ENCODE measurements around the gene INTS13. TPM values are rescaled to one million over a fixed set of nuclear protein-coding genes. Genes with fewer than 3 reads are reported as not detected.
"Not testable (repeated sequence)": the region's sequence is repeated elsewhere in the genome, so short reads cannot be mapped to it uniquely, and the experiment has no call there.

INTS13 gene
- polyA plus RNA-seq, 1 donor, result 23.9 TPM

DNA sequence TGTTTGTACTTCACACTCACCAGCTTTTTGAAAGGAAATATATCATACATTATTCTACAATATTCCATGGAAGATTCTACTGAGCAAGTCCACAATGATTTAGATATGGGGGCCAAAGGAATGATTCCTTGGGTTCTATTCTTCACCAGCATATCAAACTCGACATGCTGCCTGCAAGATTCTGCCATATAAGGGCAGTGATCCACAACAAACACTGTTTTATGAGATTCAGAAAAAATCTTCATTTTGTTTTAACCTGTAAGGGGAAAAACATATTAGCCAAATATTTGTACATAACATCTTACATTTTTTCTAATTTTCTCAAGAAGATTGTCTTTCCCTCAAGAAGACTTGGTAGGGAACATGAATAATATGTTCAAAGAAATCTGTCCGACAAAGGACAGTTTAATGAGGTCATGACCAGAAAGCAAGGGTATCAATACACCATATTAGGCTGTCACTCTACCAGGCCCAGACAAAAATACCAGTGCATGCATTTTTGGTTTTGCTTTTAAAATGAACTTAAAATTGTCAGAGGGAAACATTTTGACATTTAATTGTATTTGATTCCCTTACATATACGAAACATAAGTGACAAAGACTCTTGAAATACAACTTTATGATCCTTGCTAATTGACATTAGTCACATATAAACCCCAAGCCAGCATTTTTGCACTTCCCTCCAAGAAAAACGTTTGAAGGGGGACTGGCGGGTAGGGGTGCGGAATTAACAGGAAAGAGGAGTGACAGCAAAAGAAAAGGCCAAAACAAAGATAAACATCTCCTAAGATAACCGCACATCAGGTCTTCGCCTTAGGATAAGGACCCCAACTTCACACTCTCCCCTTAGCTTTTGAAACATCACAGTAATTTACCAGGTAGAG, 980 bp downstream of the INTS13 start:
- no peak for DNase-seq (ENCODE audit: low read depth)

DNA sequence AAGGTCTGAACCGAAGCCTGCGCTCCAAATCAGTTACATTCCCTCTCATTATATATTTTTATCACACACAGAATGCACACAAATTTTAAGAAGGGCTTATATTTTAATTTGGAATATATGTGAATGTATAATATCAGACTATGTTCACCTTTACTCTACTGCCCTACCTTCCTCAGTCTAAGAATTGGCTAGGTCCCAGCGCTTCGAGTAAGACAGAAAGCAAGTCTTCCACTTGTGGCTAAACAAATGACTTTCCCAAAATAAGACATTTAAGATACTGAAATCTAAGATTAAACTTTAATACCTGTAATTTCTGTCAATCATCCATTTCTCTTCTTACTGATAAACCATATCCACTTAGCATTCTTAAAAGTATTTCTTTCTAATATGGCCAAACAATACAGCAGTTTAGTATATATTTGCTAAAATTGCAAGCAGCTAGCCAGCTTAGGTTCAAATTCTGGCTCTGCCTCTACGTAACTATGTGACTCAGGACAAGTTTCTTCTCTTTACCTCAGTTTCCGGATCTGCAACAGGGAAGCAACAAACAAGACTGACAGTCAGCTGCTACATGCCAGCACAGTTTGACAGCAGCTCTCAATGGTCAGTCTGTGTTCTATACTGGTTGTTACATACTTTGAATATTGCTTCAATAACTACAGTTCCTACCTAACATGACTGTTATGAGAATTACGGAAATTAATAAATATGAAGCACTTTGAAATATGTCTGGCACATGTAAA, 2.0 kb downstream of the INTS13 start:
- DNase-seq (ENCODE audit: low read depth), result no peak

DNA sequence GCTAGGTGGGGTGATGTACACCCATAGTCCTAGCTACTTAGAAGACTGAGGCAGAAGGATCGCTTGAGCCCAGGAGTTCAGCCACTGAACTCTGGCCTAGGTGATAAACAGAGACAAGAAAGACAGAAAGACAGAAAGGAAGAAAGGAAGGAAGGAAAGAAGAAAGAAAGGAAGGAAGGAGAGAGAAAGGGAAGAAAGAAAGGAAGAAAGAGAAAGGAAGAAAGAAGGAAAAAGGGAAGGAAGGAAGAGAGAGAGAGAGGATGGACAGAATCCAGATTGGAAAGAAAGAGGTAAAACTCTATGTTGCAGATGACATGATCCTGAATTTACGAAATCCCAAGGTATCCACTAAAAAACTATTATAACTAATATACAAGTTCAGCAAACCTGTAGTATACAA, 8.2 kb downstream of the INTS13 start:
- no peak for DNase-seq (ENCODE audit: low read depth)

DNA sequence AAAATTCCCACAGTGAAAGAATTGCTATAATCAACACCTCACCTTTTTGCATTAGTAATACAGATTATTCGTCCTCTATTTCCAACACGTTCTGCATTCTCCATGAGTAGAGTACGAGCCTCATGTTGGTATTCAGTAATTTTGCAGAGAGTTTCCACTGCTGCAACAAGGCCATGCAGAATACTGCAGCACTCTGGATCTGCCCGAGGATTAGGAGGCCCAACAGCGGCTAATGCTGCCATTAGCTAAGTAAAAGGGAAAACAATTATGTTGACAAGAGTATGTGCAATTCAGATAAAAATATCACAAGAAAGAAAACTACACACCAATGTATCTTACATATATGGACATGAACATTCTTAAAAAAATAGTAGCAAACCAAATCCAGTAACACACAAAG, 9.1 kb downstream of the INTS13 start:
- no peak for DNase-seq (ENCODE audit: low read depth)

DNA sequence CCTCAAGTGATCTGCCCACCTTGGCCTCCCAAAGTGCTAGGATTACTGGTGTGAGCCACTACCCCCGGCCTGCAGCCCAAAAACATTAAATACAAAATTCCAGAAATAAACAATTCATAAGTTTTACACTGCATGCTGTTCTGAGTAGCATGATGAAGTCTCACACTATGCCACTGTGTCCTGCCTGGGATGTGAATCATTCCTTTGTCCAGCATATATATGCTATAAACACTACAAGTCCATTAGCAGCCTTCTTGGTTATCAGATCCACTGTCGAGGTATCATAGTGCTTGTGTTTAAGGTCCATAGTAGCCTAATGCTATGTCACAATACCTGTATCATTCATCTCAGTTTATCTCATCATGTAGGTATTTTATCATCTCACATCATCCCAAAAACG, 15.9 kb downstream of the INTS13 start:
- DNase-seq (ENCODE audit: low read depth), result no peak

DNA sequence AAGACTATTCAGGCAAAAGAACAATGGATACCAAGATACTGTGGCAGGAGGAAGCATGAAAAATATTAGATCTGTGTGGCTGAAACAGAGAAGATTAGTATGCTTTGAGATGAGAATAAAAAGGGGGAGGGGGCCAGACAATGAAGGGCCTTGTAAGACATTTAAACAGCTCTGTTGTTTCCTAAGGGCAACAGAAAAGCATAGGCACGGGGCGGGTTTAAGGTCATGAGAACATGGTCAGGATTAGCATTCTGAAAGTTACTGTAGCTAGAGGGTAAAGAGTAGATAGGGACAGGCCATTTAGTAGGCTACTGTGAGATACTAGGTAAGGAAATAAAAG, 18.6 kb downstream of the INTS13 start:
- DNase-seq (ENCODE audit: low read depth), result no peak

DNA sequence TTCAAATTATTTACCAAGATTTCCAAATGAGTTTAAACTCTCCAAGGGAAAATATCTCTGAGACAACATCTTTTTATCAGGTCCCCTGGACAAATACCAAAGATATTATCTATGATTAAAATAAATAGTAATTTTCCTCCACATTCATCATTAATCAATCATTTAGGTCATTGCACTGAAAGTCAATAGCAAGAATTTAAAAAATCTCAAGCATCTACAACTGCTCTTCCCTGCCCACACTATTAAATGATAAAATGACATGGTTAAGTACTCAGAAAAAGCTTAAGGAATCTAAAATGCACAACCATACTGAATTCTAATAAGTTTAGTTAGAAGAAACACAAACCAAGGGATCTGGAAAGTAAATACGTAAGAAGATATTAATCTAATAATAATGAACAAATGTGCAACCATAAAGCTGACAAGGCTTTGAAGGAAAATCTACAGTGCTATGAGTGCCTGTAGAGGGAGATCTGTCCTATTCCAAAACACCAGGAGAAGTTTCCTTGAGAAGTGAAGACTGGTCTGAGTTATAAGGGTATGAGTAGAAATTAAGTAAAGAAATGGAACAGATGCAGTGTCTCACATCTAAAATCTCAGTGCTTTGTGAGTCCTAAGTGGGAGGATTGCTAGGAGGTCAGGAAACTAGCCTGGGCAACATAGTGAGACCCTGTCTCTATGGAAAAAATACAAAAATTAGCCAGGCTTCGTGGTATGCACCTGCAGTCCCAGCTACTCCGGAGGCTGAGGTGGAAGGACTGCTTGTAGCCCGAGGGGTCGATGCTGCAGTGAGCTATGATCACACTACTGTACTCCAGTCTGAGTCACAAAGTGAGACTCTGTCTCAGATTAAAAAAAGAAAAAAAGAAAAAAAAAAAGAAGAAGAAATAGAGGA, 19.2 kb downstream of the INTS13 start:
- no peak for DNase-seq (ENCODE audit: low read depth)

DNA sequence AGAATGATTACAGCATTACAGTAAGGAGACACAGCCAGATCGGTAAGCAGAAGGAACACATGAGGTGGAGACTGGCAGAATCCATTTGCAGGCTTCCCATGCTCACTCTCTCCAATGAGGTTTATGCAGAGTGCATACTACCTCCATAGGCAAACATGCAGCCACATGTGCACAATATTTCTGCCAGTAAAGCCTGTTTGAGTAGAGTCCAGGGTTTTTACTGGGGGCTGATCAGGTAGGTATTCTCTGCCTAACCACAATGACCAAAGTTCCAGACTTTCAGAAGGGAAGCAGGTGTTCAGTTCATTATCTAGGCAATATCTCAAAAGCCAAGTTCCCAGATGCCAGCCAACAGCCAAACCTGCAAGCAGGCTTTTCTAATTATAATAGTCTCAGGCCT, 31.1 kb downstream of the INTS13 start:
- no peak for DNase-seq (ENCODE audit: low read depth)

DNA sequence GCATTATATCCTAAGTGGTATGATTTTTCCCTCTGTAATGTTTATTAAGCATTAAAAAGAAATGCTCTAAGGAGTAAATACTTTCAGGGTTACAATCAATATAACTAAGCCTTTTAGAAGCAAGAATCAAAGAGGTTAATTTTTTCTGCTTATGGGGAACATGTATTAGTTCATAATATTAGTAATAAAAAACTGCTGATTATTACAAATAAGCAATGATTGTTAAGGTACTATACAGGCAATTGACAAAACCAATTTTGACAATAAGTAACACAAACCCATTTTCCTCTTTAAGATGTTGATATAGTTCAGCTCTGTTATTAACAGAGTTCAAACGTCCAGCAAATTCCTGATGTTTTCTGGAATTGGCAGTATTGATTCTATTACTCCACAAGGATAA, 31.8 kb downstream of the INTS13 start:
- no peak for DNase-seq (ENCODE audit: low read depth)

DNA sequence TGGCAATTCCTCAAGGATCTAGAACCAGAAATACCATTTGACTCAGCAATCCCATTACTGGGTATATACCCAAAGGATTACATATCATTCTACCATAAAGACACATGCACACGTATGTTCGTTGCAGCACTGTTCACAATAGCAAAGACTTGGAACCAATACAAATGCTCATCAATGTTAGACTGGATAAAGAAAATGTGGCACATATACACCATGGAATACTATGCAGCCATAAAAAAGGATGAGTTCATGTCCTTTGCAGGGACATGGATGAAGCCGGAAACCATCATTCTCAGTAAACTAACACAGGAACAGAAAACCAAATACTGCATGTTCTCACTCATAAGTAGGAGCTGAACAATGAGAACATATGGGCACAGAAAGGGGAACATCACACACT, 34.4 kb downstream of the INTS13 start:
- not testable (repeated sequence) for DNase-seq (ENCODE audit: low read depth)

DNA sequence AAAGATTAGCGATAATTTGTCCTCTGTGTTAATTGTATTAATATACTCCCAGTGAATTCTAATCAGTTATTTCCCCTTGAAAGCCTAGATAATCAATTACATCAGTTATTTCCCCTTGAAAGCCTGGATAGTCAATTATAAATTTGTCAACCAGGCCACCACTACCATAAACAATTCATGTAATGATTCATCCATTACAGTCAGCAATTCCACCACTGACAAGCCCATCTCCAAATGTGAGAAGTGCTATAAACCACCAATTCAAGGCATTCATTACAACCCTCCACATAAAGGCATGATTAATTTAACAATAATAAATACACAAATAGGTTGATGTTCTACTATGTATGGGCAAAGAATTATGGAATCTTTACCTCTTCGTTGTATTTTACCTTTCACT, 40.9 kb downstream of the INTS13 start:
- DNase-seq (ENCODE audit: low read depth), result no peak

DNA sequence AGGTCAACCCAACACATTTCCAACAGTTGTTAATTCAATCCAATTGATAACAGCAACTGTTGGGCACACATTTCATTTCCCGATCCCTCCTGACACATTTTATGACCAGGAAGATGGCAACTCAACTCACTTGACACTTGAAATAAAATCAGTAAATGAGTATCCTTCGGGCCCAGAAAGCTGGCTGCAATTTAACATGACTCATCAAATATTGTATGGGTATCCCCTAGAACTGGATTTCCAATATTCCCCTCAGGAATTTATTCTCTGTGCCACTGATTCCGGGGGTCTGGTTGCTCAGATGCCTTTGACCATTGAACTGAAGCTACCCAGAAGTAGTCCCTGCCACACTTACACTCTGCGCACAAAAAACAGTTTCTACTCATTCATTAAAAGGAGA, 42.1 kb downstream of the INTS13 start:
- no peak for DNase-seq (ENCODE audit: low read depth)

DNA sequence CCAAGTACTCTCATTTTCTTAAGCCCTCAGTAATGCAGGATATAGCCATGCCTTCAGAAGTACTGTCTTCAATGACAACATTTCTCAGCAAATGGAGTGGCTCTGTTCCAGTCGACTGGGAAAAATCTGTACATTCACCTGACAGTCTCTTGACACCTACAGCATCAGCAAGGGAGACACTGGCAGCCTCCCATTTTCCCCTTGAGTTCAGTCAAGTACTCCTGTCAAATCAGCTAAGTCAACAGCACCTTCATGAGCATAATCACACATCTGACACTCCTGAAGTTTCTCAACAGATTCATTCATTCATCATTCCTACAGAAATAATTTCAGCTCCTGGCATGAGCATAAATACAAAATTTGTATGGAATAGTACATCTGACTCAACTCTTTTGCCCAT, 46.1 kb downstream of the INTS13 start:
- DNase-seq (ENCODE audit: low read depth), result no peak

DNA sequence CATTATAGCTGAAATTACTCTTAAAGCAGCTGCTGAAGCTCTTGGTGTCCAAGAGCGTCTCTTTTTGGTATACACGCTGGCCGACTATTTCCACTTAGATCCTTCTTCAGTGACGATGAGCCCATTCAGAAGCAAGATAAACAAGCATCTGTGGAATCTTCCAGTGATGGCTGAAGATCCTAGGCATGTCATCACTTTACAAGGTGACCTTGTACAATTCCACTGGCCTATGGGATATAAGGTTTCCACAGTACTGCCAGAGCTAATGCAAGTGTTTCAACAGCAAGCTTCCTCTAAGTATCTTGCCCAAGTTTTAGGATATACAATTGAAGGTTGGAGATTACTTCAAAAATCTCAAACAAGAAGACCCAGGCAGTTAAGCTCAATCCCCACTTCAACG, 47.0 kb downstream of the INTS13 start:
- no peak for DNase-seq (ENCODE audit: low read depth)

DNA sequence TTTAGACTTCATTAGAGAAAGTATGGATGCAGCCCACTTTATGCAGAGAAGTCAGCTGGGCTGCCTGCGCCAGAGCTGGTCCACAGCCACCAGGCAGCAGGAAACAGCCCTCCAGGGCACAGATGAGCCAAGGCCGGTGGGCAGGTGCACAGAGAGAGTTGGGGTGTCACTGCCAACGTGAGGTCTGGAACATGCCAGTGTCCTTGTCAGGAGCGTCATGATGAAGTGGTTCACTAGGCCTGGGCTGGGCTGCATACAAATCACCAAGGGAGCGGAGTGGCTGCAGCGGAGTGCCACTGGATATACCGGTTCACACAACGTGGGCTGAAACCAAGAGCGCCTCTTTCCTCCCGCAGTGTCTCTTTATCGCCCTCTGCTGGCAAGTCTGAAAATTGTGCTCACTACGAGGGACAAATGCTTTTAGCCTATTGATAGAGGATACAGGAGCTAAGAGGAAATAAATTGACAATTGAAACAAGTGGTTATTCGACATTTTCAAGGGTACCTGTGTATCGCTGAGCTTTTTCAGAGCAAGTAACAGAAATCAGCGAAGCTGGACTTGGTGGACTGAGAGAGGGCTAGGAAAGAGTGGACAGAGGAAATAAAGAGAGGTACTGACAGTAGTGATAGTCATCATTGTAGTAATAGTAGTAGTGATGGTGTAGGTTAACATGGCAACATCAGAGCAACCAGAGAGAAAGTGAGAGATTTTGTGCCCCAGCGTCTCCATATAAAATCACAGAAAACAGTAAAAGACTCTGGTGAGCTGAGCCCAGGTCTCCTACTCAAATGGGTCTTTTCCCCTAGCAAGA, 52.8 kb downstream of the INTS13 start:
- DNase-seq (ENCODE audit: low read depth), result no peak

DNA sequence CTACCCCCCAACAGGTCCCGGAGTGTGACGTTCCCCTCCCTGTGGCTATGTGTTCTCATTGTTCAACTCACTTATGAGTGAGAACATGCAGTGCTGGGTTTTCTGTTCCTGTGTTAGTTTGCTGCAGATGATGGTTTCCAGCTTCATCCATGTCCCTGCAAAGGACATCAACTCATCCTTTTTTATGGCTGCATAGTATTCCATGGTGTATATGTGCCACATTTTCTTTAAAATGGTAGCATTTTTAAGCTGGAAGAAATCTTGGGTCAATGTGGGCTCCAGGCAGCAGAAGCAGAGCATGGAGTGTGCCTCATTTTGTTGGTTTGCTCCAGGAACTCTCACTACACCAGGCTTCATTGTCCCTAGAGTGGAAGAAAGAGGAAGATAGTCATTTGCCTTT, 57.2 kb downstream of the INTS13 start:
- DNase-seq (ENCODE audit: low read depth), result no peak

DNA sequence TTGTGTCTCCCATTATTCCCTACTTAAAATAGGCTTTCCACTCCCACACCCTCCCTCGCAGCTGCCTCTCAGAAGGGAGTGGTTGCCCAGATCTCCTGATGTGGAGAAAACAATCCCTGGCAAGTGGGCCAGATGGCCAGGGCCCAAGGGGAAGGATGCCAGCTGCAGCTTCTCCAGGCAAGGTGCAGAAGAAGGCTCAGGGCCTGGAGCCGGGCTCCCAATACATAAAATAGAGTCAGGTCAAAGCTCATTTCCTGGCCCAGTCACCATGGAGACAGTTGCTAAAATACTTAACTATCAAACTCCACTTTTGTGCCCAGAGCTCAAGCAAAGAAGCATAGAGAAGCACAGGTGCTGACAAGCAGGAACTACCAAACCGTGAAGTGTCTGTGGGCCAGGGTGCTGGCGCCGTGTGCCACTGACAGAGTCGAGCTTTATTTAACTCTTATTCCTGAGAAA, 59.1 kb downstream of the INTS13 start:
- DNase-seq (ENCODE audit: low read depth), result no peak

DNA sequence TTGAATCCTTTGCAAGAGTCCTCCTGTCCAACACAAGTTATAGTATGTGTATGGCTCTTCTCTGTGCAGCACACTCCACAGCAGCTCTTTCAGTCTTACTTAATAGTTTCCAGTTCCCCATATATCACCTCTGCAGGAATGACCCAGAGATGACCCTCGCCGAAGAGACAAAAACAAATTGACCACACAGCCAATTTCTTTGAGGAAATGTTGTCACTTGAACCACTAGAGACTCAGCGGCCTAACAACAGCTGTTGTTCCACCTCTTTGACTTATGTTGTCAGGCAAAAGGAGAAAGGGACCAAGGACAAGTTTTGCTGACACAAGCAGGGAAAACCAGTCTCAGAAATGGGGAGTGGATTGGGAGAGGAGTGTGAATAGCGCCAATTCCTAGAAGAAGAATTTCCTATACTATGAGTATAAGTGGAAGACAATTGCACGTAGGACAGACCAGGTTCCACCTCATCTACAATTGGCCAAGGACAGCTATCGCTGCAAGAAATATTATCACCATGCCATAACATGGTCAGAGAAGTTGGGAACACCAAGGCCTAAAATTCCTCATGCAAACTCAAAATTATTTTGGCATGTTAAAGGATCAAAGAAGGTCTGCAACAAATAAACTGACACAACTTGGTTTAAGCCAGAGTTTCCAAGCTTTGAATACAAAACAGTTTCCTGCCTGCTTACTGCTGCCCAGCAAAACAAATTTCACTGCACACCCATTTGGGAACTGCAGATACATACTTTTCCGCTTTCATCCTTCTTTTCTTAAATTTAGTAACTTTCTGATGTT, 63.1 kb downstream of the INTS13 start:
- no peak for DNase-seq (ENCODE audit: low read depth)

DNA sequence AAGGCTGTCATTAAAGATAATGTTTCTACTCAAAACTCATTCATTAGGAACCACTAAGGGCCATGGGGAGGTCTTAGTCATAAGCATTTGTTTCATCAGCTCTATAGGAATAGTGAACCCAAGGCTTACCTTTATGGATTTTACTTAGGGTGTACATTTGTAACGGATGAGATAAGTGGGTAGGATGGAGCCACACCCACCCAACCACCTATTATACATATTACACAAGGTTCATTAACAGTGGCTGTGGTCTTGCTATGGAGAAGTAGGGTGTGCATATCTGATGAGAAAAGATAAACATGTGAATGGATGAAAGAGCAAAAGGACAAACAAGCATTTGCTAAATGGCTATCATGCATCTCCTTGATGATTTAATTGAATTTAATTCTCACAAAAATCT, 65.2 kb downstream of the INTS13 start:
- no peak for DNase-seq (ENCODE audit: low read depth)

DNA sequence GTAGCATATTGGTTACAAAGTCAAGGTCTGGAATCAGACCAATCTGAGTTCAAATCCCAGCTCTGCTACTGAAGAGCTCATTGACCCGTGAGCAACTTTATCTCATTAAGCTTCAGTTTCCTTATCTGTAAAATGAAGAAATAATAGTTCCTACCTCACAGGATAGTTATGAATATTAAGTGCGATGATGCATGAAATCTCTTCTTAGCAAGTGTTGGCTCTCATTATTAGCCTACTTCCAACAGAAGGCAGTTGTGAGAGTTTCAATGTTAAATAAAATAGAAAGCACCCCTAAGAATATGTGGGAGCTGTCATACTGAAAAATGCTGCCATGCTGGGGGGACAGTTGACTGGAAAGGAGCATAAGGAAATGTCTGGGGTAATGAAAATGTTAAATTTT, 65.8 kb downstream of the INTS13 start:
- no peak for DNase-seq (ENCODE audit: low read depth)

Measured in forelimb muscle (tissue), 1 donor.